DND-41 (cell line): ENCODE measurements around the gene CD320.

Experiments
- ATAC-seq: fragments of 200-7000 bp; cut with Tn5 transposase; 3 replicates; pipeline ENCODE4 v1.9.1; 2021; ENCODE audit warnings: low read depth; ENCODE audit not compliant: insufficient read depth
- DNase-seq: peaks from one replicate; pipeline ENCODE4 v3.0.0-alpha.2; 2020
- H2AFZ ChIP-seq: 2 replicates; pipeline ENCODE4 v1.6.0; 2012; ENCODE audit warnings: low read depth, low read length
- H3K27ac ChIP-seq: 2 replicates; pipeline ENCODE4 v1.5.1; 2012; ENCODE audit warnings: low read length, inconsistent platforms
- H3K27me3 ChIP-seq: fragments of 200-600 bp; sonication (generic); 2 replicates; pipeline ENCODE4 v1.6.0; 2012; ENCODE audit warnings: low read length, mild to moderate bottlenecking, inconsistent platforms; ENCODE audit not compliant: insufficient read depth, poor library complexity
- H3K36me3 ChIP-seq: 2 replicates; pipeline ENCODE4 v1.5.1; 2012; ENCODE audit warnings: low read length, inconsistent platforms; ENCODE audit not compliant: insufficient read depth
- H3K4me1 ChIP-seq: 2 replicates; pipeline ENCODE4 v1.5.1; 2012; ENCODE audit warnings: mild to moderate bottlenecking, low read length; ENCODE audit not compliant: insufficient read depth
- H3K4me2 ChIP-seq: 2 replicates; pipeline ENCODE4 v1.6.0; 2012; ENCODE audit warnings: mild to moderate bottlenecking, moderate library complexity, low read length, inconsistent platforms; ENCODE audit not compliant: insufficient read depth
- H3K4me3 ChIP-seq, 2 experiments: fragments of 200-600 bp in 1 of 2; shearing (Covaris generic) in 1 of 2; 2 replicates each; pipeline ENCODE4 v1.5.1; 2012 to 2016; ENCODE audit warnings: inconsistent platforms in 2 of 2, low read length in 2 of 2, mild to moderate bottlenecking in 2 of 2, low read depth in 1 of 2, moderate library complexity in 1 of 2
- H3K79me2 ChIP-seq: 2 replicates; pipeline ENCODE4 v1.6.0; 2012; ENCODE audit warnings: low read length, inconsistent platforms; ENCODE audit not compliant: insufficient read depth
- H3K9ac ChIP-seq: 2 replicates; pipeline ENCODE4 v1.6.0; 2012; ENCODE audit warnings: low read depth, mild to moderate bottlenecking, inconsistent platforms, low read length, moderate library complexity
- H3K9me3 ChIP-seq: 2 replicates; pipeline ENCODE4 v1.5.1; 2012; ENCODE audit warnings: low read length, moderate library complexity, mild to moderate bottlenecking, inconsistent platforms; ENCODE audit not compliant: insufficient read depth, severe bottlenecking
- H4K20me1 ChIP-seq: 2 replicates; pipeline ENCODE4 v1.6.0; 2012; ENCODE audit warnings: low read length; ENCODE audit not compliant: insufficient read depth
- CTCF ChIP-seq: IDR thresholded peaks from 2 replicates; pipeline ENCODE4 v1.5.1; 2012; ENCODE audit warnings: borderline replicate concordance, low read length, moderate library complexity, mild to moderate bottlenecking; ENCODE audit not compliant: poor library complexity, severe bottlenecking; ENCODE audit errors: extremely low read depth
- EZH2 ChIP-seq: IDR thresholded peaks from 3 replicates; pipeline ENCODE4 v1.6.1; 2012; ENCODE audit warnings: borderline replicate concordance, low read depth, mild to moderate bottlenecking, moderate library complexity, low read length, inconsistent platforms; ENCODE audit not compliant: severe bottlenecking

CD320 gene

GRCh38 chr19:8325454-8325853 lies 17.3 kb upstream of the CD320 start:
- TF ChIP-seq CTCF (no peak), EZH2 (no peak)
- Histone ChIP-seq H3K4me3 (no peak overlapping the region), H3K4me2 (no peak overlapping the region), H3K4me1 (peaks cover 20% of the 10 kb centered on the region), H3K79me2 (peaks cover 31% of the 10 kb centered on the region), H3K9me3 (no peaks in the 10 kb centered on the region), H3K9ac (no peak overlapping the region), H2AFZ (no peak overlapping the region), H3K36me3 (peaks cover 26% of the 10 kb centered on the region), H3K27ac (no peak overlapping the region), H4K20me1 (peaks cover 23% of the 10 kb centered on the region), H3K27me3 (no peaks in the 10 kb centered on the region)
- ATAC-seq (no peak), DNase-seq (no peak)

- H3K27ac ChIP-seq, result no peak overlapping the region
- no peak overlapping the region for H3K9ac ChIP-seq
- ATAC-seq (0 out of 3 replicates have a peak, but pooled peaks have one; percentile 3), DNase-seq (peak; percentile 29)
- TF ChIP-seq CTCF (peak; percentile 40), EZH2 (no peak)
- H3K4me3 ChIP-seq, result no peak overlapping the region
- H3K79me2 ChIP-seq, result peaks cover 41% of the 10 kb centered on the region
- H3K36me3 ChIP-seq, result peaks cover 26% of the 10 kb centered on the region
- H3K9me3 ChIP-seq, result no peaks in the 10 kb centered on the region
- H3K27me3 ChIP-seq, result no peaks in the 10 kb centered on the region
- H4K20me1 ChIP-seq, result peaks cover 23% of the 10 kb centered on the region
- H3K4me2 ChIP-seq, result no peak overlapping the region
- no peak overlapping the region for H2AFZ ChIP-seq
- H3K4me1 ChIP-seq, result peaks cover 31% of the 10 kb centered on the region
These were observed 16.3 kb upstream of the CD320 start for GRCh38 chr19:8324186-8325050.

GRCh38 chr19:8323781-8324185 lies 15.6 kb upstream of the CD320 start:
- Histone ChIP-seq H4K20me1 (peaks cover 23% of the 10 kb centered on the region), H3K9me3 (no peaks in the 10 kb centered on the region), H3K79me2 (peaks cover 47% of the 10 kb centered on the region), H3K4me2 (peak overlapping the region; percentile 83; the same call in 1 of the 2 replicates), H3K9ac (no peak overlapping the region), H3K27me3 (no peaks in the 10 kb centered on the region), H3K4me1 (peaks cover 37% of the 10 kb centered on the region), H3K36me3 (peaks cover 26% of the 10 kb centered on the region), H3K4me3 (no peak overlapping the region), H3K27ac (no peak overlapping the region), H2AFZ (no peak overlapping the region)
- ATAC-seq (no peak), DNase-seq (no peak)
- no peak for TF ChIP-seq CTCF
- no peak for TF ChIP-seq EZH2
